ENCODE results near the gene ANKRD33B. TPM values are rescaled to one million over a fixed set of nuclear protein-coding genes. Genes with fewer than 3 reads are reported as not detected.

Gene ANKRD33B
- total RNA-seq, 4 donors from 2014 or later, result 0.57 to 6.5 (median 1.7) TPM

GRCh38 chr5:10631316-10631996 is 67.6 kb downstream of the ANKRD33B start:
- TF ChIP-seq CTCF (IDR thresholded peaks at IDR 0.05), result no peak
- TF ChIP-seq POLR2A (IDR thresholded peaks at IDR 0.05), result no peak
- peaks cover 0 to 5% (median 0%) of the 10 kb centered on the region in 4 donors for H3K27me3 ChIP-seq
- DNase-seq, result no peak
- H3K9me3 ChIP-seq, result no peaks in the 10 kb centered on the region
- H3K4me3 ChIP-seq, result peak overlapping the region in 1 of 4 donors; percentile 44
- H3K4me1 ChIP-seq, result peaks cover 4 to 53% (median 10%) of the 10 kb centered on the region in 3 donors
- no peak overlapping the region for H3K27ac ChIP-seq
- intact Hi-C loops (cut with DNase I), result no loop called here
- 82 to 87% methylated on average over 13 to 18 of the region's 18 CpGs for WGBS, 2 donors
- no peaks in the 10 kb centered on the region for H3K36me3 ChIP-seq

- intact Hi-C loops (cut with DNase I), result no loop called here
- TF ChIP-seq POLR2A (IDR thresholded peaks at IDR 0.05), result no peak
- no peak for TF ChIP-seq CTCF (IDR thresholded peaks at IDR 0.05)
- peak overlapping the region in 1 of 4 donors; percentile 44 for H3K4me3 ChIP-seq
- 35 to 60% methylated on average over 10 to 21 of the region's 23 CpGs for WGBS, 2 donors
- peaks cover 0 to 10% (median 0%) of the 10 kb centered on the region in 4 donors for H3K27me3 ChIP-seq
- no peak for DNase-seq
- peak overlapping the region in 1 of 4 donors; percentile 9 for H3K27ac ChIP-seq
- H3K36me3 ChIP-seq, result no peaks in the 10 kb centered on the region
- no peaks in the 10 kb centered on the region for H3K9me3 ChIP-seq
- peaks cover 4 to 45% (median 6%) of the 10 kb centered on the region in 3 donors for H3K4me1 ChIP-seq
These were observed 68.4 kb downstream of the ANKRD33B start for GRCh38 chr5:10632110-10632761.

GRCh38 chr5:10633271-10634049 is 69.6 kb downstream of the ANKRD33B start:
- WGBS, 2 donors, result 66 to 71% methylated on average over 25 to 27 of the region's 28 CpGs
- H3K36me3 ChIP-seq, result no peaks in the 10 kb centered on the region
- no peak for TF ChIP-seq POLR2A (IDR thresholded peaks at IDR 0.05)
- TF ChIP-seq CTCF (IDR thresholded peaks at IDR 0.05), result no peak
- peaks cover 0 to 33% (median 4%) of the 10 kb centered on the region in 3 donors for H3K4me1 ChIP-seq
- H3K4me3 ChIP-seq, result no peak overlapping the region
- intact Hi-C loops (cut with DNase I), result no loop called here
- peaks cover 0 to 10% (median 0%) of the 10 kb centered on the region in 4 donors for H3K27me3 ChIP-seq
- no peaks in the 10 kb centered on the region for H3K9me3 ChIP-seq
- no peak for DNase-seq
- no peak overlapping the region for H3K27ac ChIP-seq

GRCh38 chr5:10634050-10634449 is 70.2 kb downstream of the ANKRD33B start:
- Histone ChIP-seq H3K27ac (no peak overlapping the region), H3K4me3 (no peak overlapping the region), H3K36me3 (no peaks in the 10 kb centered on the region), H3K4me1 (peaks cover 0 to 33% (median 4%) of the 10 kb centered on the region in 3 donors), H3K27me3 (peaks cover 0 to 10% (median 0%) of the 10 kb centered on the region in 4 donors), H3K9me3 (no peaks in the 10 kb centered on the region)
- TF ChIP-seq POLR2A (IDR thresholded peaks at IDR 0.05) (no peak), CTCF (IDR thresholded peaks at IDR 0.05) (no peak)
- WGBS, 2 donors, result 60 to 71% methylated on average over 4 of the region's 4 CpGs
- no peak for DNase-seq
- intact Hi-C loops (cut with DNase I), result no loop called here

Measured in esophagus squamous epithelium (tissue), 5 donors.